Psoas muscle (tissue), 8 donors: ENCODE data around the gene BCL2A1. TPM values are rescaled to one million over a fixed set of nuclear protein-coding genes. Genes with fewer than 3 reads are reported as not detected.

Source experiments
- ATAC-seq, 4 donors: fragments of 200-7000 bp; cut with Tn5 transposase; one replicate each; pipeline ENCODE4 v1.9.1; 2020; ENCODE audit warnings: moderate library complexity in 3 of 4, mild to moderate bottlenecking in 2 of 4
- DNase-seq, 2 donors: peaks; one replicate each; pipeline ENCODE4 v3.0.0-alpha.2; 2020
- H3K27ac ChIP-seq: fragments of 200-600 bp; one replicate; pipeline ENCODE4 v1.8.0; 2022
- H3K27me3 ChIP-seq, 3 donors: fragments of 200-600 bp in 1 of 3; one replicate each; pipeline versions ENCODE4 v1.6.1 to v1.8.0; 2013 to 2022; ENCODE audit warnings: low read length in 2 of 3, mild to moderate bottlenecking in 2 of 3, moderate library complexity in 1 of 3; ENCODE audit not compliant: insufficient read depth in 3 of 3
- H3K36me3 ChIP-seq, 2 donors: fragments of 200-600 bp in 1 of 2; one replicate each; pipeline versions ENCODE4 v1.6.1 to v1.8.0; 2013 to 2022; ENCODE audit warnings: low read depth in 1 of 2, mild to moderate bottlenecking in 1 of 2, moderate library complexity in 1 of 2; ENCODE audit not compliant: insufficient read depth in 1 of 2
- H3K4me1 ChIP-seq: fragments of 200-600 bp; one replicate; pipeline ENCODE4 v1.8.0; 2022
- H3K4me3 ChIP-seq: fragments of 200-600 bp; one replicate; pipeline ENCODE4 v1.8.0; 2022; ENCODE audit warnings: mild to moderate bottlenecking
- H3K9me3 ChIP-seq: fragments of 200-600 bp; one replicate; pipeline ENCODE4 v1.8.0; 2022
- CTCF ChIP-seq: fragments of 200-600 bp; IDR thresholded peaks from one replicate; pipeline ENCODE4 v1.8.0; 2022; ENCODE audit warnings: antibody characterized with exemption
- WGBS, 3 donors: extraction: QIAGEN DNeasy Blood & Tissue Kit; methylation state at CpG; one replicate each; pipeline versions ENCODE4 v1.1.6 to v1.1.7; 2013; 5-methylcytosine and 5-hydroxymethylcytosine counted together
- intact Hi-C, 2 donors: fragments of 100-400 bp; cut with DNase I; formaldehyde crosslinking; loops; one replicate each; pipeline versions ENCODE4 v1.11.0 to v1.14.2; 2022
- polyA plus RNA-seq, 3 donors: library from polyadenylated mRNA; stranded (reverse); fragments of 200-250 nt; gene quantifications; one replicate each; pipeline ENCODE4 v1.2.3, GENCODE V29; 2013
- total RNA-seq, 4 donors: library from RNA; stranded (reverse); fragmentation: NEBNext Ultra II Directional in 2 of 4; extraction: Animal tissue kit (Norgen Biotek cat#: 25700) in 2 of 4; gene quantifications; one replicate each; pipeline versions ENCODE4 v1.2.1 to v1.2.4, GENCODE V29; 2021 to 2023
- donor health status: healthy with polysubstance abuse.
- donor health status: DM: no; HTN: no; CAD: no; lungs with moderate emphysema.
- donor health status: Bipolar disorder and iron deficiency.
- donor health status: healthy.
- donor health status: DM: yes; HTN: yes; CAD: no.
- donor health status: DM: no; HTN: no; CAD: no.
- donor health status: DM: no; HTN: no; CAD: no.
- donor health status: DM: yes; HTN: yes; CAD: no.

Gene BCL2A1
- total and polyA plus RNA-seq, 7 donors = 0.18 to 1.2 (median 1.0) TPM; not detected in 1

GRCh38 chr15:79990280-79990996 lies 19.4 kb upstream of the BCL2A1 start:
- WGBS, 3 donors = 83 to 86% (median 85%) methylated on average over 8 of the region's 8 CpGs

GRCh38 chr15:79989682-79990081 lies 18.7 kb upstream of the BCL2A1 start:
- intact Hi-C loops = loop anchor here (5.0 to 10.0 kb wide), 2 partner anchors 95 to 607 kb away; partner anchors contain the start of gene MTHFS (in 1 of the 2)
- Histone ChIP-seq H3K4me1 (no peaks in the 10 kb centered on the region), H3K9me3 (no peaks in the 10 kb centered on the region), H3K36me3 (no peaks in the 10 kb centered on the region), H3K27ac (no peak overlapping the region), H3K4me3 (no peak overlapping the region), H3K27me3 (no peaks in the 10 kb centered on the region)
- WGBS, 3 donors = 60 to 73% (median 63%) methylated on average over 5 of the region's 5 CpGs
- no peak for DNase-seq
- ATAC-seq = no peak
- no peak for TF ChIP-seq CTCF

More at GRCh38 chr15:79990280-79990996, 19.4 kb upstream of the BCL2A1 start:
- no peaks in the 10 kb centered on the region for H3K9me3 ChIP-seq
- DNase-seq (no peak), ATAC-seq (no peak)
- no peak overlapping the region for H3K27ac ChIP-seq
- H3K4me1 ChIP-seq = no peaks in the 10 kb centered on the region
- H3K27me3 ChIP-seq = no peaks in the 10 kb centered on the region
- intact Hi-C loops = loop anchor here (5.0 to 10.0 kb wide), 2 partner anchors 96 to 608 kb away; partner anchors contain the start of gene MTHFS (in 1 of the 2)
- H3K4me3 ChIP-seq = no peak overlapping the region
- TF ChIP-seq CTCF = no peak
- H3K36me3 ChIP-seq = no peaks in the 10 kb centered on the region

GRCh38 chr15:79989183-79989582 lies 18.2 kb upstream of the BCL2A1 start:
- no peak for TF ChIP-seq CTCF
- DNase-seq = no peak
- H3K4me3 ChIP-seq = no peak overlapping the region
- intact Hi-C loops = no loop called here
- H3K27me3 ChIP-seq = no peaks in the 10 kb centered on the region
- no peak overlapping the region for H3K27ac ChIP-seq
- ATAC-seq = no peak
- no peaks in the 10 kb centered on the region for H3K36me3 ChIP-seq
- no peaks in the 10 kb centered on the region for H3K4me1 ChIP-seq
- H3K9me3 ChIP-seq = no peaks in the 10 kb centered on the region
- 73 to 89% (median 81%) methylated on average over 2 of the region's 2 CpGs for WGBS, 3 donors

- no peak for DNase-seq
- H3K27ac ChIP-seq = no peak overlapping the region
- no peaks in the 10 kb centered on the region for H3K27me3 ChIP-seq
- intact Hi-C loops = no loop called here
- no peaks in the 10 kb centered on the region for H3K9me3 ChIP-seq
- ATAC-seq = no peak
- no peaks in the 10 kb centered on the region for H3K4me1 ChIP-seq
- 89 to 97% (median 90%) methylated on average over 3 of the region's 3 CpGs for WGBS, 3 donors
- no peak overlapping the region for H3K4me3 ChIP-seq
- H3K36me3 ChIP-seq = no peaks in the 10 kb centered on the region
- no peak for TF ChIP-seq CTCF
These were observed 17.6 kb upstream of the BCL2A1 start for GRCh38 chr15:79988448-79989117.
